ENCODE results near the gene NKAPD1.
"Not testable (repeated sequence)": the region's sequence is repeated elsewhere in the genome, so short reads cannot be mapped to it uniquely, and the experiment has no call there.

Gene NKAPD1, protein sequence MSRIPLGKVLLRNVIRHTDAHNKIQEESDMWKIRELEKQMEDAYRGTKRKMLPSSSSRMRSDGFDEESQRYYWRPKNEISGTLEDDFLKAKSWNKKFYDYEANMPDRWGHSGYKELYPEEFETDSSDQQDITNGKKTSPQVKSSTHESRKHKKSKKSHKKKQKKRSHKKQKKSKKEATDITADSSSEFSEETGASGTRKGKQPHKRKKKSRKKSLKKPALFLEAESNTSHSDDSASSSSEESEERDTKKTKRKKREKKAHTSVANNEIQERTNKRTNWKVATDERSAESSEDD

DNA sequence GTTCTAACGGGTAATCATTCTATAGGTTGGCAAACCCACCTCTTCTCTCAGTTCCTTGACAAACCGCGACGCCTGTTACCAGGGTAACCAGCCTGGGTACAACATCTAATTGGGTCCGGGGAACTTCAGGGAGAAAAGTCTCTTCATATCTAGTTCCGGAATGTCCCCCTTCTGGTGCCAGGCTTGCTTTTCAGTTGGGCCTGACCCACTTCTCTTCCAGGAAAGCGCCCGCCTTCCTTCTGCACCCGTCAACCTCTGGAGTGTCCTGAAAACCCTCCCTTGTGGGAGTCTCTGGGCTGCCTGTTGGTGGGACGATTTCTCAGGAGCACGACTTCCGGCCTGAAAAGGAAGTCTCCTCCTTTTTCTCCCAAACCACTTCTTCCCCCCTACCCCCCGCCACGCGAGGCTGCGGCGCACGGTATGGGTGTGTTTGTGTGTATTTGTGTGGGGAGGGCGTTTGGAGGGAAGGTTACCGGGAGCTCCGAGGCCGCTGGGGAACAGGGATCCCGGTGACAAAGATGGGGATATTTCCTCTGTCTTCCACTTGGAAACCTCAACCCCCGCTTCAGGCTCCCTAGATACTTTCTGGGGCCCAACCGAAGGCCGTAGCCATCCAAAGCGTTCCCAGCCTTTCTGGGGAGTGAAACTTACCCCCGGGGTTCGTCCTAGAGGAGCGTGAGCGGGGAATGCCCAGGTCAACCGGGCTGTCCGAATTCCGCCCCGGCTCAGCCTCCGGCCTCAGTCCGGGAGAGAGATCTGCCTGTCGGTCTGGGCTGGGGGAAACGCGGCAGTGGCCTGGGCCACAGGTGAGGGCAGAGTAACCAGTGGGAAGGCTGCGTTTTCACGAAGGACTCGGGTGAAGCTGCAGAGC lies at the start of gene NKAPD1, which contains the start of gene PIH1D2:
TSS of gene NKAPD1 (plus strand) at position 359 of the 871 bp plus-strand sequence. CDS start 1,276 bp downstream, outside the sequence.
TSS of gene PIH1D2 (minus strand) at position 77 of the 871 bp plus-strand sequence. CDS start 843 bp downstream, outside the sequence.
- peak; percentile 72 for DNase-seq

DNA sequence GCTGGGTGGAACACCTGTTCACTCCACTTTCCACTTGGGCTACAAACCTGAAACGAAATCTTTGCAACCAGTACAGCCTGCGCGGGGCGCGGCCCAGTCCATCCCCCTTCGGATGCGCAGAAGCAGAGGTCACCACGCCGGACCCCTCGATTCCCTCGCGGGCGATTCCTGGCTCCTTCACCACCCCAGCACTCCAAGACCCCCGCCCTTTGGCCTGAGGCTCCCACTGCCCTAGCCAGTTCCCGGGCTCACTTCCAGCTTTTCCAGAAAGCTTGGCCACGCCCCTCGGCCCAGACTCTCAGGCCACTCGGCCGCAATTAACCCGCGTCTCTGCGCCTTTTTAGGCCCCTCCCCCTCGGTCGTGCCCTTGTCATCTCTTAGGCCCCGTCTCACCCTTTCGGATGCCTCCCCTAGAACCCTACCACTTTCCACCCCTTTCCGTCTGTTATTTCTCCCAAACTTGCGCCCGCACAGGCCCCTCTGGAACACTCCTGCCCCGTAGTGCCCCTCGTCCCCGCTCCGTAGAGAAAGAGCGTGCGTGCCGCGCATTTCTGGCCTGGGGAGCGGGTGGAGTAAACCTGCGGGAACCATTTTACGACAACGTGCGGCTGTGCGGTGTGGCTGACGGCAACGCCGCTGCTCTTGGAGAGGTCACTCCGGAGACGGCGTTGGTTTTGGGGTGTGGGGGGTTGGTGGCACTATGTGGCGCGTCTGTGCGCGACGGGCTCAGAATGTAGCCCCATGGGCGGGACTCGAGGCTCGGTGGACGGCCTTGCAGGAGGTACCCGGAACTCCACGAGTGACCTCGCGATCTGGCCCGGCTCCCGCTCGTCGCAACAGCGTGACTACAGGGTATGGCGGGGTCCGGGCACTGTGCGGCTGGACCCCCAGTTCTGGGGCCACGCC lies 49.1 kb upstream of the NKAPD1 start, which contains the start of gene DLAT:
TSS of gene DLAT (plus strand) at position 636 of the 906 bp plus-strand sequence. CDS start at position 701, 65 bp downstream.
- DNase-seq = peak; percentile 40

DNA sequence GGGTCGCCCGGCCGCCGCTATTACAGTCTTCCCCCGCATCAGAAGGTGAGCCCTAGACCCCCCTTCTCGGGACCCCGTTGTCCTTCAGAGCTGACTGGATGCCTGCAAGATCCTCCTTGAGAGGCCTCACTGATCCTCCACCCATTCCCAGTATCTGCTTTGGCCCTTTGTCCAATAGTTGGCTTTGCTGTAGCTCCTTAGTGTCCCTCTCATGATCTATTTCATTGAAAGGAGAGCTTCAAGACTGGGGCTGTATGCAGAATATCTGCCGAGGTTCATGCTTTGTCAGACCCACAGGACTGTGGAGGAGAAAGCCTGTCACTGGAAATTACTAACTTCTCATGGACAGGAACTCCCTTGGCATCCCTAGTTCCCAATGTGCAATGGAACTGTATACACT lies 48.4 kb upstream of the NKAPD1 start:
- no peak for DNase-seq

DNA sequence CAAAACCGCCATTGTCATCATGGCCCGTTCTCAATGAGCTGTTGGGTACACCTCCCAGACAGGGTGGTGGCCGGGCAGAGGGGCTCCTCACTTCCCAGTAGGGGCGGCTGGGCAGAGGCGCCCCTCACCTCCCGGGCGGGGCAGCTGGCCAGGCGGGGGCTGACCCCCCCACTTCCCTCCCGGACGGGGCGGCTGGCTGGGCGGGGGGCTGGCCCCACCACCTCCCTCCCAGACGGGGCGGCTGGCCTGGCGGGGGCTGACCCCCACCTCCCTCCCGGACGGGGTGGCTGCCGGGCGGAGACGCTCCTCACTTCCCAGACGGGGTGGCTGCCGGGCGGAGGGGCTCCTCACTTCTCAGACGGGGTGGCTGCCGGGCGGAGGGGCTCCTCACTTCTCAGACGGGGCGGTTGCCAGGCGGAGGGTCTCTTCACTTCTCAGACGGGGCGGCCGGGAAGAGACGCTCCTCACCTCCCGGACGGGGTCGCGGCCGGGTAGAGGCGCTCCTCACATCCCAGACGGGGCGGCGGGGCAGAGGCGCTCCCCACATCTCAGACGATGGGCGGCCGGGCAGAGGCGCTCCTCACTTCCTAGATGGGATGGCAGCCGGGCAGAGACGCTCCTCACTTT lies 47.2 kb upstream of the NKAPD1 start:
- not testable (repeated sequence) for DNase-seq

DNA sequence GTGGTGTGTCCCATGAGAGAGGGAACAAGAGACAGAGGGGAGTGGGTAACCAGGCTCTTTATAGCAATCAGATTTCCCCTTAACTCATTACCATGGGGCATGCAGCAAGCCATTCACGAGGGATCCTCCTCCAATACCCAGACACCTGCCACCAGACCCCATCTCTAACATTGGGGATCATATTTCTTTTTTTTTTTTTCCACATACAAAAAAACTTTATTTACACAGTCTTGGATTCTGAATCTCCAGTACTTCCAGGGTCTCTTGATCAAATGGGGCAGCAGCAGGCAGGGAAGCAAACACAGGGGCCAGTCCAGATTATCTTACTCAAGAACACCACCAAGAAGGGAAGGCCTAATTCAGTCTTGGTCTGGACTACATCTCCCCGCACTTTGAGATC lies 44.6 kb upstream of the NKAPD1 start:
- no peak for DNase-seq

DNA sequence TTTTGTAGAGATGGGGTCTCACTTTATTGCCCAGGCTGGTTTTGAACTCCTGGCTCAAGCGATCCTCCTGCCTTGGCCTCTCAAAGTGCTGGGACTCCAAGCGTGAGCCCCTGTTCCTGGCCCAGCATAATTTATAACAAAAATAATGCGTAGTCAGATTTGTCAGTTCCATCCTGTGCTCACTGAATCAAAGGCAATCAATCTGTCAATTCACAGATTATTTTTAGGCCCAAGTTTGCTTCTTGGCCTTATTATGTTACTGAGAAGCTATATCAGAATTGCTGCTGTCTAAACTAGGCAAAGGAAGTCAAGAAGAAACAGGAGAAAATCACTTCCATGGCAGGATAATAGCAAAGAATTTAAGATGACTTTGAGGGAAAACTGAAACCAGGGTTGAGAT lies 40.2 kb upstream of the NKAPD1 start:
- DNase-seq = no peak

DNA sequence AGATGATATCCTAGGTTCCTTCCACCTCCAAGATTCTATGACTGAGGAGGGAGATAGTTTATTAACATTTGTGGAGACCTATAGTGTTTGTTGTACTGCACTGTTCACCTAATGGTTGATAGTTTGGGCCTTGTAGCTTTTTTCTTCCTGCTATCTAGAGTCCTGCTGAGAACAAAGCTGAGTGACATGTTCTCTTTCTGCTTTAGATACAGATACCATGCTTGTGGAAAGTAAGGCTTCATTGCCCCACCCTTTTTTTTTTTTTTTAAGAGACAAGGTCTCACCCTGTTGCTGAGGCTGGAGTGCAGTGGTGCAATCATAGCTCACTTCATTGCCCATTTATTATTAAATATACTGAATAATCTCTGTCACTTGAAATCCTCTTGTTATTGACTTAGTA lies 36.6 kb upstream of the NKAPD1 start:
- no peak for DNase-seq

DNA sequence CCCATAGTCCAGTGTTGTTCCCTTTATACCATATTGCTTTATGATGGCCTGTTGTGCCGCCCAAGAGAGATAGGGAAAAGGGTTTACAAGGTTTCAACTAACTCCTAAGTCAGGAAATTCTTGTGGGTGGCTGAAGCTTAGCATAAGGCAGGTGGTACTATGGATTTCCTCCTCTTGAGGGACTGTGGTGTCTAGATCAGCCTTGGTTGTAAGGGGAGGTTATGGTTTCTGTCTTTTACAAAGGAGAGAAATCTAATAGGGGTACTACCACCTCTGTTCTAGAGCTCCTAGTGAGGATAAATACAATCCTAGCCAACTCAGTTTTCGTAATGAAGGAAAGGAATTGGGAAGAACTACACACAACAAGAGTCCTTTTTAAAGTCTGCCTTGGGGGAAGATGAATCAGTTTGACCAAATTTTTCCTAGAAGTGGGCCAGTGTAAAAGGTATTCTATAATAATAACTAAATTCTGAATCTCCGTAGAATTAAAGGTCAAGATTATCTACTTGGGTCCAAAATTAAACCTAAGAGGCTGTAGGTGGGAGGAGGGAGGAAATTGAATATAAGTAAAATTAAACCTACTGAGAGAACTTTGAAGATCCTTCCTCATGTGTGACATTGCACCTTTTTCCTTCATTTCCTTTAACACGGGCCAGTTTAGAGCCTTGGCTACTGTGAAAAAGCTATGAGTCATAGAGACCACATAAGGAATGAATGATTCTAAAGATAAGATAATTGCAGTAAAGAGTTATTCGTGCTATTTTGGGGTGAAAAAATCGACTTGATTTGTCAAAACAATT lies 31.7 kb upstream of the NKAPD1 start:
- no peak for DNase-seq

DNA sequence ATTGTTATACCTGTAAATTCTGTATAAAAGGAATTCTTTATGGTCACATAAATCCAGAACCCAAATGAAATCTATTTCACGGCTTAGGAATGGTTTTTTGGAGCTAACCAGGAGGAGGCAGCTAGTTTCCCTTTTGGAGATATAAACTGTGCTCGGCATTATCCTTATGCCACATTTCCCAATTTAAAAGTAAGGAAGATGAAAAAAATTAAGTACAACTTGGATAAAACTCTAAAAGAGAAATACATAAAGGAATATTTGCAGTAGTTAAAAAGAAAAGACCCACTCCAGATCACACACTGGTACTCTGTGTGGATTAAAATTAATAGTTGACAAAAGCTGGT lies 31.2 kb upstream of the NKAPD1 start:
- DNase-seq = no peak

DNA sequence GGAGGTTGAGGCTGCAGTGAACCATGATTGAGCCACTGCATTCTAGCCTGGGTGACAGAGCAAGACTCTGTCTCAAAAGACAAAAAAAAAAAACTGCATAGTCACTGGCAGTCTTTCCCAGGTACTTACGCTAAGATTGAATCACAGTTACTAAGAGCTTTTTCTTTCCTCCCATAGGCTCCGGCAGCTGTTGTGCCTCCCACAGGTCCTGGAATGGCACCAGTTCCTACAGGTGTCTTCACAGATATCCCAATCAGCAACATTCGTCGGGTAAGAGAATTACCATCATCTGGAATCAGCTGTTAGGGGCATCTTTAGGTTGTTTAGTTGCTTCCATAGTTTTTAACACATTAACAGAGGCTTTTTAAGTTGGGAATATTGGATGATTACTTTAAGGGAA lies 29.1 kb upstream of the NKAPD1 start:
- no peak for DNase-seq

DNA sequence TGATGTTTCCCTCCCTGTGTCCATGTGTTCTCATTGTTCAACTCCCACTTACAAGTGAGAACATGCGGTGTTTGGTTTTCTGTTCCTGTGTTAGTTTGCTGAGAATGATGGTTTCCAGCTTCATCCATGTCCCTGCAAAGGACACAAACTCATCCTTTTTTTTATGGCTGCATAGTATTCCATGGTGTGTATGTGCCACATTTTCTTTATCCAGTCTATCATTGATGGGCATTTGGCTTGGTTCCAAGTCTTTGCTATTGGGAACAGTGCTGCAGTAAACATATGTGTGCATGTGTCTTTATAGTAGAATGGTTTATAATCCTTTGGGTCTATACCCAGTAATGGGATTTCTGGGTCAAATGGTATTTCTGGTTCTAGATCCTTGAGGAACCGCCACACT lies 27.5 kb upstream of the NKAPD1 start:
- not testable (repeated sequence) for DNase-seq

DNA sequence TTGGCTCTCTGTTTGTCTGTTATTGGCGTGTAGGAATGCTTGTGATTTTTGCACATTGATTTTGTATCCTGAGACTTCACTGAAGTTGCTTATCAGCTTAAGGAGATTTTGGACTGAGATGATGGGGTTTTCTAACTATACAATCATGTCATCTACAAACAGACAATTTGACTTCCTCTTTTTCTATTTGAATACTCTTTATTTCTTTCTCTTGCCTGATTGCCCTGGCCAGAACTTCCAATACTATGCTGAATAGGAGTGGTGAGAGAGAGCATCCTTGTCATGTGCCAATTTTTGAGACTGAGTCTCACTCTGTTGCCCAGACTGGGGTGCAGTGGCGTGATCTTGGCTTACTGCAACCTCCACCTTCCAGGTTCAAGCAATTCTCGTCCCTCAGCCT lies 25.8 kb upstream of the NKAPD1 start:
- DNase-seq = not testable (repeated sequence)

DNA sequence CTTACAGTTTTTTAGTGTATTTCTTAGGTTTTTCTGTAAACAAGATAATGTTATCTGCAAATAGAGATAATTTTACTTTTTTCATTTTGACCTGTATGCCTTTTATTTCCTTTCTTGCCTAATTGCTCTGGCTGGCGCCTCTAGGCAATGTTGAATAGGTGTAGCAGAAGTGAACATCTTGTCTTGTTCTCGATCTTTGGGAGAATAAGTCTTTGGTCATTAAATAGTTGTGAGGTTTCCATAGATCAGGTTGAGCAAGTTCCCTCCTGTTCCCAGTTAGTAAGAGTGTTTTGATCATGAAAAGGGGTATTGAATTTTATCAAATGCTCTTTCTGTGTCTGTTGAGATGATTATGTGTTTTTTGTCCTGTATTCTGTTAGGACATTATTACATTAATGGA lies 24.3 kb upstream of the NKAPD1 start:
- DNase-seq = no peak

DNA sequence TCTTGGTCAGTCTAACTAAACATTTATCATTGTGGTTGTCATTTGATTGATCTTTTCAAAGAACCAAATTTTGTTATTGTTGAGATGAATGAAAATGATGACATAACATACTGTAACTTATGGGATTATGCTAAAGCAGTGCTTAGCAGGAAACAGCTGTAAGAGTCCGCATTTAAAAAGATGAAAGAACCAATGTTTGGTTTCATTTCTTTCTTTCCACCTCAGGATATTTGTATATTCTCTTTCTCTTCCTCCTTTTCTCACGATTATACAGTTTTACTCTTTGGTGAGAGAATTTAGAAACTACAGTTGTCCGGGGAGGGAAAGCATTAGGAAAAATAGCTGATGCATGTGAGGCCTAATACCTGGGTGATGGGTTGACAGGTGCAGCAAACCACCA lies 23.4 kb upstream of the NKAPD1 start:
- DNase-seq = no peak

DNA sequence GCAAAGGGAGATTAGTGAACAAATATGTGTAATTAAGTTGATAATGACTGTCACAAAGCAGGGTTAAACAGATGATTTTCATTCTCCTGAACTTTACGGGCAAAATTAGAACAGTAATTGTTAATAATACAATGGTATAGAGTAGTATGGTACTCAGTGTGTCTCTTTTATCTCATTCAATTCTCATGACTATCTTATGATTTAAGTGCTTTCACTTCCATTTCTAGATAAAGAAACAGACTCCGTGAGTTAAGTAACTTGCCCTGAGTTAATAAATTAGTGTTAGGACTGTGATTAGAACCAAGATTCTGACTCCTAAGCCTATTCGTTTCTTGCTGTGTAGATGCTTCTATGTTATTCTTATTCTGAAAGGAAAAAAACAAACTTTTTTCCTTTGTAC lies 22.3 kb upstream of the NKAPD1 start:
- no peak for DNase-seq

DNA sequence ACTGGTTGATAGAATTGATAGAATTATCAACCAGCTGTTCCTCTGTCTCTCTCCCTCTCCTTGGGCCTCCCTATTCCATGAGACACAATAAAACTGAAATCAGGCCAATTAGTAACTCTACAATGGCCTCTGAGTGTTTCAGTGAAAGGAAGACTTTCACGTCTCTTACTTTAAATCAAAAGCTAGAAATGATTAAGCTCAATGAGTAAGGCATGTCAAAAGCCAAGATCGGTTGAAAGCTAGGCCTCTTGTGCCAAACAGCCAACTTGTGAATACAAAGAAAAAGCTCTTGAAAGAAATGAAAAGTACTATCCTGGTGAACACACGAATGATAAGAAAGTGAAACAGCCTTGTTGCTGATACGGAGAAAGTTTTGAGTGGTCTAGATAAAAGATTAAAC lies 16.9 kb upstream of the NKAPD1 start:
- no peak for DNase-seq

DNA sequence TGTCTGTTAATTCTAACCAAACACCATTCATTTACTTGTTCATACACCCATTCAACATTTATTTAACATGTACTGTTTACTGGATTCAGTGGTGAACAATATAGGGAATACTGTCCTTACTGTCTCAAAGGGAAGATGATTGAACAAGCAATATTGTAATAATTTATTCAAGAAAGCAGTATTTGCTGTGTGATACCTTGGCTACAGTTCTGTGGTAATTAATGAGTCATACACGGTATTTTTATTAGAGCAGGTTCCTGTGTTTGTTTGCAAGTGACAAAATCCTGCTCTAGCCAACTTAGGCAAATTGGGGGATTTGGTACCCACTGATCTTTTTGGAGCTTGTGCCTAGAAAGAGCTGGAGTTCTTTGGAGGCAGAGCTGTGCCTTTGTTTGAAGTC lies 16.0 kb upstream of the NKAPD1 start:
- DNase-seq = no peak

DNA sequence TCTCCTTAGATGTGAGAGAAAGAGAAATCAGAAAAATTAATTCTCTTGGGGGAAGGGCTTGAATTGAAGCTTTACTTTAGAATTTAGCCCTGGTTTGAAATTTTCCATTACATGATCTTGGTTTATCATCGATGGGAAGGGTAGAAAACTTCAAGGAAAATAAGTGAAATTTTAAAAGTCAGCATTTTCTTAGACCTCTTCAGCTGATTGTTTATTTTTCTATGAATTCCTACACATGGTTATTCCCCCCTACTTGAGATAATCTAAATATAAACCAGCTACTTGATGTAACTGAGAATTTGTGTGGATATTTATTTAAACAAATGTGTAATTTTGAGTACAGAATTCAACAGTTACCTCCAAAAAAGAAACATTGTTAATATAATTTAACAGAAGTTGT lies 11.2 kb upstream of the NKAPD1 start:
- no peak for DNase-seq

DNA sequence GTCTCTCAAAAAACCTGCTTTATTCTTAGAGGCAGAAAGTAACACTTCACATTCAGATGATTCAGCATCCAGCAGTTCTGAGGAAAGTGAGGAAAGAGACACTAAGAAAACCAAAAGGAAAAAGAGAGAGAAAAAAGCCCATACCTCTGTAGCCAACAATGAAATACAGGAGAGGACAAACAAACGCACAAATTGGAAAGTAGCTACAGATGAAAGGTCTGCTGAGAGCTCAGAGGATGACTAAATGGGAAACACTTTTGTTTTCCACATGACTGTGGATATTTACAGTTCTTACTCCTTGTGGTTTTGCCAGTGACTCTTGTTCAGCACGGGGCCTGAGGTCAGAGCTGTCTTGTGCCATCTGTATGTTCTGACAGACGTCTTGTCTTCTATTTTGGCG lies 8.6 kb downstream of the NKAPD1 start:
- DNase-seq = no peak

DNA sequence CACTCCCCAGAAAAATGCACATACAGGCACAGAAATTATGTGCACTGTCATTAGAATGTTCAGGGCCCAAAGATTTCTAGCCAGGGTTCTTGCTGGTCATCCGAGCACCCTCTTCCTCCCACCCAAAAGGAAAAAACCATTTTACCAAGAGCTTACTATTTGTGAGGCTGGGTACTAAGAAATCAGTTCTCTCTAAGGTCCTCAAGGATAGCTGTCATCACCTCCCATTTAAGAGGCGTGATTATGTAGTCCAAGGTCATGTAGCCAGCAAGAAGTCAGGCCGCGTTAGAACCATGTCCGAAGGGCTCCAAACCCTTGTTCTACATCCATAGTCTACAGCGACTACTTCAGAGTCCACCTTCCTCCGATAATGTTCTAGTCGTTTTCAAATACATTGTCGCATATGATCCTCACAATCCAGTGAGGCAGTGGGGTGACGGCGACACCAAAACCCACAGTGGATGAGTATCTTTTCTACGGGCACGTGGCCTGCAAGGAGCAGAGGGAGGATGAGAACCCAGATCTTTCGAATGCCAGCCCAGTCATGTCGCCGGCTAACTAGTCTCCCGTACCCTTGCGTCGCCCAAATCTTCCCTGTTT lies 11.8 kb downstream of the NKAPD1 start:
- no peak for DNase-seq

All from NCI-H524 treated with DMSO at 0.1 percent for 48 hours (cell line).